Ammon's horn (tissue), 1 donor: ENCODE results near the gene CAMK2N2.
"Not testable (repeated sequence)": the region's sequence is repeated elsewhere in the genome, so short reads cannot be mapped to it uniquely, and the experiment has no call there.

Source experiments
- DNase-seq: peaks from one replicate; pipeline ENCODE4 v3.0.0-alpha.2; 2016; ENCODE audit warnings: low spot score

The CAMK2N2 gene

GRCh38 chr3:184272269-184272668 lies 10.9 kb upstream of the CAMK2N2 start:
- no peak for DNase-seq

GRCh38 chr3:184267249-184267648 lies 5.9 kb upstream of the CAMK2N2 start:
- DNase-seq = not testable (repeated sequence)

- no peak for DNase-seq
Measured at GRCh38 chr3:184262764-184263179, 1.4 kb upstream of the CAMK2N2 start.

- DNase-seq = no peak
Measured at GRCh38 chr3:184261854-184262763, 756 bp upstream of the CAMK2N2 start.

GRCh38 chr3:184260724-184261269 lies 556 bp downstream of the CAMK2N2 start:
- DNase-seq = no peak

GRCh38 chr3:184259878-184260723 lies 1.3 kb downstream of the CAMK2N2 start:
- DNase-seq = peak; percentile 28

GRCh38 chr3:184259396-184259877 lies 1.9 kb downstream of the CAMK2N2 start:
- DNase-seq = no peak

- DNase-seq = no peak
Measured at GRCh38 chr3:184258926-184259325, 2.4 kb downstream of the CAMK2N2 start.

GRCh38 chr3:184257083-184257915 lies 4.1 kb downstream of the CAMK2N2 start:
- no peak for DNase-seq

GRCh38 chr3:184255291-184256039 lies 5.9 kb downstream of the CAMK2N2 start:
- no peak for DNase-seq

- DNase-seq = peak; percentile 89
Measured at GRCh38 chr3:184250167-184250828, 11.1 kb downstream of the CAMK2N2 start.

GRCh38 chr3:184249412-184250166 lies 11.8 kb downstream of the CAMK2N2 start, which contains the start of gene EEF1AKMT4:
Gene EEF1AKMT4, plus strand, starts transcription at chr3:184249672. Its CDS starts 23 bp downstream, at chr3:184249695.
- peak; percentile 97 for DNase-seq

GRCh38 chr3:184248454-184249411 lies 12.6 kb downstream of the CAMK2N2 start, which contains the start of gene ALG3:
Gene ALG3, minus strand, starts transcription at chr3:184248962. Its CDS starts 22 bp downstream, at chr3:184248940.
- DNase-seq = peak; percentile 85

- no peak for DNase-seq
Measured at GRCh38 chr3:184242297-184242685, 19.1 kb downstream of the CAMK2N2 start.

- no peak for DNase-seq
Measured at GRCh38 chr3:184241447-184242296, 19.7 kb downstream of the CAMK2N2 start.

- DNase-seq = no peak
Measured at GRCh38 chr3:184241141-184241446, 20.3 kb downstream of the CAMK2N2 start.
